Ovary (tissue), 9 donors: ENCODE measurements around the gene LRRC66. TPM values are rescaled to one million over a fixed set of nuclear protein-coding genes. Genes with fewer than 3 reads are reported as not detected.

ENCODE experiments used
- DNase-seq, 5 donors: peaks; one replicate each; pipeline ENCODE4 v3.0.0-alpha.2; 2019 to 2020
- H3K27ac ChIP-seq, 2 donors: fragments of 200-600 bp; one replicate each; pipeline versions ENCODE4 v1.5.1 to v1.8.0; 2019 to 2022
- H3K27me3 ChIP-seq: fragments of 200-600 bp; one replicate; pipeline ENCODE4 v1.8.0; 2022
- H3K36me3 ChIP-seq: fragments of 200-600 bp; sonication (generic); one replicate; pipeline ENCODE4 v1.5.1; 2019
- H3K4me1 ChIP-seq: one replicate; pipeline ENCODE4 v1.8.1; 2013; ENCODE audit warnings: mild to moderate bottlenecking, moderate library complexity; ENCODE audit not compliant: insufficient read depth
- H3K4me3 ChIP-seq: fragments of 200-600 bp; sonication (generic); one replicate; pipeline ENCODE4 v1.5.1; 2017
- H3K9me3 ChIP-seq, 2 donors: fragments of 200-600 bp in 1 of 2; sonication (generic) in 1 of 2; one replicate each; pipeline versions ENCODE4 v1.5.1 to v1.8.1; 2013 to 2019; ENCODE audit warnings: mild to moderate bottlenecking in 1 of 2, moderate library complexity in 1 of 2
- EP300 ChIP-seq: sonication (generic); formaldehyde crosslinking; IDR thresholded peaks from one replicate; pipeline ENCODE4 v1.6.1; 2017; ENCODE audit warnings: antibody characterized with exemption
- POLR2A ChIP-seq: fragments of 450-650 bp; IDR thresholded peaks from one replicate; pipeline ENCODE4 v1.6.1; 2017; ENCODE audit warnings: antibody characterized with exemption, mild to moderate bottlenecking, moderate library complexity
- WGBS, 3 donors: extraction: QIAGEN DNeasy Blood & Tissue Kit in 1 of 3; methylation state at CpG; one replicate each; pipeline versions ENCODE4 v1.1.5 to v1.1.7; 2013 to 2017; 5-methylcytosine and 5-hydroxymethylcytosine counted together
- intact Hi-C, 4 donors: fragments of 100-400 bp; cut with DNase I; formaldehyde crosslinking; loops; one replicate each; pipeline versions ENCODE4 v1.11.0 to v1.15.1; 2022 to 2023
- polyA plus RNA-seq, 2 donors: library from polyadenylated mRNA; stranded (reverse); fragments of 200-250 nt in 1 of 2; fragments of 350-450 nt in 1 of 2; fragmentation: Illumina TruSeq in 1 of 2; extraction: RNeasy Lipid Tissue Mini Kit (QIAGEN cat#74804) in 1 of 2; gene quantifications; one replicate each; pipeline ENCODE4 v1.2.3, GENCODE V29; 2013 to 2014
- total RNA-seq, 7 donors: library from RNA; depleted of rRNA in 2 of 7; stranded (reverse); fragments of >200 nt in 2 of 7; fragmentation: NEBNext Ultra II Directional in 3 of 7; extraction: Animal tissue kit (Norgen Biotek cat#: 25700) in 3 of 7; gene quantifications; one replicate each; pipeline versions ENCODE4 v1.1.0 to v1.2.4, GENCODE V29; 2016 to 2023
- TF ChIP-seq, protein P1 (sequence below), 3 donors: fragments of 450-650 bp in 2 of 3; fragments of 200-600 bp in 1 of 3; IDR thresholded peaks; one replicate each; pipeline versions ENCODE4 v1.5.1 to v1.8.0; 2016 to 2022; ENCODE audit warnings: antibody characterized with exemption in 3 of 3, mild to moderate bottlenecking in 1 of 3
- donor health status: DM: no; HTN: no; CAD: no; lungs with moderate emphysema.
- donor health status: DM: no; HTN: no; CAD: no.
- donor health status: Bipolar disorder and iron deficiency.
- donor health status: DM: yes; HTN: yes; CAD: no.
- donor health status: DM: no; HTN: no; CAD: no.
- donor health status: DM: yes; HTN: yes; CAD: no.

Gene LRRC66
- total and polyA plus RNA-seq, 9 donors, result 0.11 to 0.48 (median 0.28) TPM

DNA sequence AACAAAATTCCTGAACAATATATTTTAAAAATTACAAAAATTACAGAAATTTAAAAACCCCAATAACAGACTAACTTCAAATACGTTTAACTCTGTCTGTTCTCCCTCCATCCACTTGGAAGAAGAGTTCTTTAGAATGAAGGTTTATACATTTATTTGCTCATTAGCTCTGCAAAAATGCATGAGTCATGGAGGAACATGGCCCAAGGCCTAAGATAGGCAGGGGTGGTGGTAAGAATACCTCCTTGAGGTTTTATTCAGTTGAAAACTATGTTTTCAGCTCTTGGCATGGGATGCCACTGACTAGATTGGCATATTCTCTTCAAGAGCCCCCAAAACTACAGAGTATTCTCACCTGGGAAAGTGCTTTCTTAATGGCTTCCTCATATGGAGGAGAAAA, 8.8 kb upstream of the LRRC66 start:
- intact Hi-C loops, result loop anchor here in 1 of 4 donors (10.0 kb wide), 1 partner anchor 134 kb away; no protein-coding TSS in a partner anchor
- H3K4me3 ChIP-seq, result no peak overlapping the region
- TF ChIP-seq POLR2A, result no peak
- TF ChIP-seq, protein P1, sequence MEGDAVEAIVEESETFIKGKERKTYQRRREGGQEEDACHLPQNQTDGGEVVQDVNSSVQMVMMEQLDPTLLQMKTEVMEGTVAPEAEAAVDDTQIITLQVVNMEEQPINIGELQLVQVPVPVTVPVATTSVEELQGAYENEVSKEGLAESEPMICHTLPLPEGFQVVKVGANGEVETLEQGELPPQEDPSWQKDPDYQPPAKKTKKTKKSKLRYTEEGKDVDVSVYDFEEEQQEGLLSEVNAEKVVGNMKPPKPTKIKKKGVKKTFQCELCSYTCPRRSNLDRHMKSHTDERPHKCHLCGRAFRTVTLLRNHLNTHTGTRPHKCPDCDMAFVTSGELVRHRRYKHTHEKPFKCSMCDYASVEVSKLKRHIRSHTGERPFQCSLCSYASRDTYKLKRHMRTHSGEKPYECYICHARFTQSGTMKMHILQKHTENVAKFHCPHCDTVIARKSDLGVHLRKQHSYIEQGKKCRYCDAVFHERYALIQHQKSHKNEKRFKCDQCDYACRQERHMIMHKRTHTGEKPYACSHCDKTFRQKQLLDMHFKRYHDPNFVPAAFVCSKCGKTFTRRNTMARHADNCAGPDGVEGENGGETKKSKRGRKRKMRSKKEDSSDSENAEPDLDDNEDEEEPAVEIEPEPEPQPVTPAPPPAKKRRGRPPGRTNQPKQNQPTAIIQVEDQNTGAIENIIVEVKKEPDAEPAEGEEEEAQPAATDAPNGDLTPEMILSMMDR (IDR thresholded peaks at IDR 0.05), result no peak
- no peak for TF ChIP-seq EP300
- no peaks in the 10 kb centered on the region for H3K36me3 ChIP-seq
- H3K4me1 ChIP-seq, result no peaks in the 10 kb centered on the region
- no peaks in the 10 kb centered on the region for H3K27me3 ChIP-seq
- no peak overlapping the region for H3K27ac ChIP-seq
- WGBS, 3 donors, result 66 to 86% (median 69%) methylated on average over 1 of the region's 1 CpG
- DNase-seq, result no peak
- no peaks in the 10 kb centered on the region for H3K9me3 ChIP-seq

DNA sequence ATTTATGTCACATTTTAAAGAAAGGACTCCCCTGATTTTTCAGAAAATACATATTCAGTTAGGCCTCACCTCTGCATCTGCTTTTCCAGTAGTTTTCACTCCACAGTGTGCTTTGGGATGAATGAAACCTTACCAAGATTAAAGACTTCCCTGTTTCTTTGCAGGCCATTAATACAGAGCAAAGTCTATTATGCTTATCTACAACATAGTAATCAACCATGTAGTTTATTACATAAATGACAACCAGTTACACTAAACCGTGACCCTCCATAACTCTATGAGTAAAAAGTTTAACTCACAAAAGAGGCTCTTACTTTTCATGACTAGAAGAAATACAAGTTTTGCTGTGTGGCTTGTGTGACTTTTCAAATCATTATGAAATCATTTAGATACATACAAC, 2.3 kb downstream of the LRRC66 start:
- 31 to 41% (median 38%) methylated on average over 1 of the region's 1 CpG for WGBS, 3 donors
- TF ChIP-seq, protein P1 (IDR thresholded peaks at IDR 0.05), result no peak
- no peak for TF ChIP-seq POLR2A
- no peak for TF ChIP-seq EP300
- Histone ChIP-seq H3K4me3 (no peak overlapping the region), H3K27ac (no peak overlapping the region), H3K9me3 (no peaks in the 10 kb centered on the region), H3K4me1 (peaks cover 2% of the 10 kb centered on the region), H3K36me3 (no peaks in the 10 kb centered on the region), H3K27me3 (no peaks in the 10 kb centered on the region)
- DNase-seq, result no peak
- intact Hi-C loops, result loop anchor here in 1 of 4 donors (10.0 kb wide), 1 partner anchor 113 kb away; no protein-coding TSS in a partner anchor

DNA sequence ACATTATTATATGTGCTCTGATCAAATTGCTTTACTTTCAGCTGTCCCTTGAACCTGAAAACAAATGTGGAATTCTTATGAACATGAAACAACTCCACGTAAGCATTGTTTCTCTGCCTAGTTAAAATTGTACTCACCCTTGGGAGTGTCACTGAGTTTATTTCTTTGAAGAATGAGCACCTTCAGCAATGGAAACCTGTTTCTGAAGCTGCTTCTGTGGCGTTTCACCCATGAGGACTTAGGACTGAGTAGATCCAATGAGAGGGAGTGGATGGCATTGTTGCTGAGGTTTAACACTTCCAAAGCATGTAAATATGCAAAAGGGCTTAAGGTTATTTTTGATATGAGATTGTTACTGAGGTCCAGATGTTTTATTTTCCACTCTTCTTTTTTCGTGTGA, 3.2 kb downstream of the LRRC66 start:
- no peaks in the 10 kb centered on the region for H3K27me3 ChIP-seq
- no peak overlapping the region for H3K27ac ChIP-seq
- no peaks in the 10 kb centered on the region for H3K9me3 ChIP-seq
- H3K4me1 ChIP-seq, result peaks cover 2% of the 10 kb centered on the region
- 44 to 65% (median 51%) methylated on average over 3 of the region's 3 CpGs for WGBS, 3 donors
- no peaks in the 10 kb centered on the region for H3K36me3 ChIP-seq
- no peak overlapping the region for H3K4me3 ChIP-seq
- DNase-seq, result no peak
- intact Hi-C loops, result loop anchor here in 1 of 4 donors (10.0 kb wide), 1 partner anchor 112 kb away; no protein-coding TSS in a partner anchor
- TF ChIP-seq POLR2A (no peak), EP300 (no peak)
- TF ChIP-seq, protein P1 (IDR thresholded peaks at IDR 0.05), result no peak

DNA sequence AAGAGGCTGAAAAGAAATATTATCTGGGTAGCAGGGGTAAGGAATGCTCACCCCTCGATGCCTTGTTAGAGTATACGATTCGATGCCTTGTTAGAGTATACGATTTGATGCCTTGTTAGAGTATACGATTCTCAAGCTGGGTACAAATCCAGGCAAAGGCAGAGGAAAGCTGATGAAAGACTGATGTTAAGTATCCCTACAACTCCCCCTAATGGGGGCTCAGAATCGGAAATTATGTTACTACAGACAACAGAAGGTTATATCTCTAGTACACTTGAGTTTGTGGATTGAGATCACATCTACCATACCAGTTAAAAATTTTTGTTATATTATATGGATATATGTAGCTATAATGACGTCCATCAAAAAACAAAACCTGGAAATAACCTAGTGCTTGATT, 4.8 kb downstream of the LRRC66 start:
- H3K27ac ChIP-seq, result no peak overlapping the region
- DNase-seq, result no peak
- no peaks in the 10 kb centered on the region for H3K36me3 ChIP-seq
- 47 to 72% (median 62%) methylated on average over 7 of the region's 7 CpGs for WGBS, 3 donors
- intact Hi-C loops, result loop anchor here in 1 of 4 donors (10.0 kb wide), 1 partner anchor 111 kb away; no protein-coding TSS in a partner anchor
- no peaks in the 10 kb centered on the region for H3K9me3 ChIP-seq
- peaks cover 2% of the 10 kb centered on the region for H3K4me1 ChIP-seq
- H3K4me3 ChIP-seq, result no peak overlapping the region
- TF ChIP-seq, protein P1 (IDR thresholded peaks at IDR 0.05), result no peak
- TF ChIP-seq EP300 (no peak), POLR2A (no peak)
- H3K27me3 ChIP-seq, result no peaks in the 10 kb centered on the region
